ENCODE data around the gene LBP.

The LBP gene

DNA sequence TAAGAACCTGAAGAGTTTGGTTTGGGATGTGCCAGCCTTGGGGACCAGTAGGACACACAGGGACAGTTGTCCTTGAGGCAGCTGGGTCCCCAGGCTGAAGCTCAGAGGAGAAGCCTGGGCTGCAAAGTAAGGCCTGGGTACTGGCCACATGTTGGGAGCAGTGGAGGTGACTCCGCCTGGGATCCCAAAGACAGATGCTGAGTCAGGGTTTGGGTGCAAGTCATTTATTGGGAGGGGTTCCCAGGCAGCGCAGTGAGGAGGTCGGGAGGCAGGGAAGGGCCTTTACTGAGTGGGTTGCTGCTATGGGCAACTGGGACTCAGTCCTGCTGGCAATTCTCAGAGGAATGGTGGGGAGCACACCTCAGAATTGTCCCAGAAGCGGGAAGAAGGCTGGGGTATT is 29.9 kb upstream of the LBP start:
- Histone ChIP-seq H3K4me3 (ENCODE audit: low read depth, low read length) (no peak overlapping the region), H3K9me3 (ENCODE audit: control insufficient read depth, insufficient read depth, low read depth, low read length) (no peaks in the 10 kb centered on the region), H3K4me1 (ENCODE audit: control insufficient read depth, insufficient read depth, low read length) (no peaks in the 10 kb centered on the region), H3K36me3 (ENCODE audit: control insufficient read depth in 2 of 2, insufficient read depth in 1 of 2, low read length in 2 of 2) (no peaks in the 10 kb centered on the region), H3K27ac (ENCODE audit: extremely low read depth, low read depth, low read length) (no peak overlapping the region)
- CTCF ChIA-PET: interaction anchor here (1.3 kb wide), 1 partner anchor 95 kb away, joined by 3 read pairs; no protein-coding TSS in a partner anchor
- POLR2A ChIA-PET: no interaction called here
- no peak for TF ChIP-seq ZNF792 (tag by site-specific recombination; IDR thresholded peaks at IDR 0.05)
- no peak for TF ChIP-seq ZNF350 (tag by site-specific recombination; IDR thresholded peaks at IDR 0.05)
- no peak for TF ChIP-seq HOXA7 (CRISPR knock-in tag; IDR thresholded peaks at IDR 0.05; ENCODE audit: borderline replicate concordance)
- no peak for TF ChIP-seq SALL2 (tag by site-specific recombination; IDR thresholded peaks at IDR 0.05; ENCODE audit: borderline replicate concordance)
- TF ChIP-seq GLIS2 (tag by site-specific recombination; IDR thresholded peaks at IDR 0.05): no peak
- TF ChIP-seq ZNF202 (tag by site-specific recombination; IDR thresholded peaks at IDR 0.05; ENCODE audit: borderline replicate concordance): no peak
- TF ChIP-seq, protein P1, sequence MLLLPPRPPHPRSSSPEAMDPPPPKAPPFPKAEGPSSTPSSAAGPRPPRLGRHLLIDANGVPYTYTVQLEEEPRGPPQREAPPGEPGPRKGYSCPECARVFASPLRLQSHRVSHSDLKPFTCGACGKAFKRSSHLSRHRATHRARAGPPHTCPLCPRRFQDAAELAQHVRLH (tag by site-specific recombination; IDR thresholded peaks at IDR 0.05): no peak
- TF ChIP-seq ZNF23 (tag by site-specific recombination; IDR thresholded peaks at IDR 0.05; ENCODE audit: borderline replicate concordance): no peak
- TF ChIP-seq ZNF654 (tag by site-specific recombination; IDR thresholded peaks at IDR 0.05; ENCODE audit: low read depth): no peak
- no peak for TF ChIP-seq YY2 (tag by site-specific recombination; IDR thresholded peaks at IDR 0.05)
- TF ChIP-seq, protein P2, sequence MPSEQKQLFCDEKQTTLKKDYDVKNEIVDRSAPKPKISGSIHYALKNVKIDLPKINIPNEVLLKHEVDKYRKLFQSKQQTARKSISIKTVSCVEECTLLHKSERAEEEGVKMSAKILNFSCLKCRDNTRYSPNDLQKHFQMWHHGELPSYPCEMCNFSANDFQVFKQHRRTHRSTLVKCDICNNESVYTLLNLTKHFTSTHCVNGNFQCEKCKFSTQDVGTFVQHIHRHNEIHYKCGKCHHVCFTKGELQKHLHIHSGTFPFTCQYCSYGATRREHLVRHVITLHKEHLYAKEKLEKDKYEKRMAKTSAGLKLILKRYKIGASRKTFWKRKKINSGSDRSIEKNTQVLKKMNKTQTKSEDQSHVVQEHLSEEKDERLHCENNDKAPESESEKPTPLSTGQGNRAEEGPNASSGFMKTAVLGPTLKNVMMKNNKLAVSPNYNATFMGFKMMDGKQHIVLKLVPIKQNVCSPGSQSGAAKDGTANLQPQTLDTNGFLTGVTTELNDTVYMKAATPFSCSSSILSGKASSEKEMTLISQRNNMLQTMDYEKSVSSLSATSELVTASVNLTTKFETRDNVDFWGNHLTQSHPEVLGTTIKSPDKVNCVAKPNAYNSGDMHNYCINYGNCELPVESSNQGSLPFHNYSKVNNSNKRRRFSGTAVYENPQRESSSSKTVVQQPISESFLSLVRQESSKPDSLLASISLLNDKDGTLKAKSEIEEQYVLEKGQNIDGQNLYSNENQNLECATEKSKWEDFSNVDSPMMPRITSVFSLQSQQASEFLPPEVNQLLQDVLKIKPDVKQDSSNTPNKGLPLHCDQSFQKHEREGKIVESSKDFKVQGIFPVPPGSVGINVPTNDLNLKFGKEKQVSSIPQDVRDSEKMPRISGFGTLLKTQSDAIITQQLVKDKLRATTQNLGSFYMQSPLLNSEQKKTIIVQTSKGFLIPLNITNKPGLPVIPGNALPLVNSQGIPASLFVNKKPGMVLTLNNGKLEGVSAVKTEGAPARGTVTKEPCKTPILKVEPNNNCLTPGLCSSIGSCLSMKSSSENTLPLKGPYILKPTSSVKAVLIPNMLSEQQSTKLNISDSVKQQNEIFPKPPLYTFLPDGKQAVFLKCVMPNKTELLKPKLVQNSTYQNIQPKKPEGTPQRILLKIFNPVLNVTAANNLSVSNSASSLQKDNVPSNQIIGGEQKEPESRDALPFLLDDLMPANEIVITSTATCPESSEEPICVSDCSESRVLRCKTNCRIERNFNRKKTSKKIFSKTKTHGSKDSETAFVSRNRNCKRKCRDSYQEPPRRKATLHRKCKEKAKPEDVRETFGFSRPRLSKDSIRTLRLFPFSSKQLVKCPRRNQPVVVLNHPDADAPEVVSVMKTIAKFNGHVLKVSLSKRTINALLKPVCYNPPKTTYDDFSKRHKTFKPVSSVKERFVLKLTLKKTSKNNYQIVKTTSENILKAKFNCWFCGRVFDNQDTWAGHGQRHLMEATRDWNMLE (tag by site-specific recombination; conservative IDR thresholded peaks at IDR 0.05; ENCODE audit: low read depth): no peak
- no peak for TF ChIP-seq ZNF174 (tag by site-specific recombination; IDR thresholded peaks at IDR 0.05)

DNA sequence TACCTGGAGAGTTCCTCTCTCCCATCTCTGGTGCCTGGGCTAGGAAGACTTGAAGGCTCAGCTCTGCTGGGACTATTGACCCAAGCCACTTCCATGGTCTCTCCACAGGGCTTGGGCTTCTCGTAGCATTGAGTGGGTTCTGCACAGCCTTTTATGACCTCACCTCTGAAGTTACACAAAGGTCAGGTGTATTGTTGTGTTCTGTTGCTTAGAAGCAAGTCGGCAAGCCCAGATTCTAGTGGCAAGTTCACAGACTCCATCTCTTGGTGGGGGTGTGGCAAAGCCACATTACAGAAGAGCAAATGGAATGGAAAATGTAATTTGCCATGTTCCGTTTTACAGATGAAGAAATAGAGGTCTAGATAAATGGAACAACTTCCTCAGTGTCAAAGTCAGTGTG is 28.9 kb upstream of the LBP start:
- POLR2A ChIA-PET: interaction anchor here (0.6 kb wide), 1 partner anchor 100 kb away, joined by 4 read pairs; no protein-coding TSS in a partner anchor
- Histone ChIP-seq H3K9me3 (ENCODE audit: control insufficient read depth, insufficient read depth, low read depth, low read length) (no peaks in the 10 kb centered on the region), H3K27ac (ENCODE audit: extremely low read depth, low read depth, low read length) (no peak overlapping the region), H3K4me1 (ENCODE audit: control insufficient read depth, insufficient read depth, low read length) (no peaks in the 10 kb centered on the region), H3K36me3 (ENCODE audit: control insufficient read depth in 2 of 2, insufficient read depth in 1 of 2, low read length in 2 of 2) (no peaks in the 10 kb centered on the region), H3K4me3 (ENCODE audit: low read depth, low read length) (no peak overlapping the region)
- CTCF ChIA-PET: interaction anchor here (0.5 to 1.3 kb wide), 5 partner anchors 12 to 96 kb away, joined by 3 to 5 read pairs (median 4); no protein-coding TSS in a partner anchor
- TF ChIP-seq GLI2 (tag by site-specific recombination; IDR thresholded peaks at IDR 0.05; ENCODE audit: borderline replicate concordance, low read depth): no peak
- TF ChIP-seq ZNF423 (tag by site-specific recombination; IDR thresholded peaks at IDR 0.05): no peak
- TF ChIP-seq ZNF600 (tag by site-specific recombination; IDR thresholded peaks at IDR 0.05): no peak
- TF ChIP-seq, protein P3, sequence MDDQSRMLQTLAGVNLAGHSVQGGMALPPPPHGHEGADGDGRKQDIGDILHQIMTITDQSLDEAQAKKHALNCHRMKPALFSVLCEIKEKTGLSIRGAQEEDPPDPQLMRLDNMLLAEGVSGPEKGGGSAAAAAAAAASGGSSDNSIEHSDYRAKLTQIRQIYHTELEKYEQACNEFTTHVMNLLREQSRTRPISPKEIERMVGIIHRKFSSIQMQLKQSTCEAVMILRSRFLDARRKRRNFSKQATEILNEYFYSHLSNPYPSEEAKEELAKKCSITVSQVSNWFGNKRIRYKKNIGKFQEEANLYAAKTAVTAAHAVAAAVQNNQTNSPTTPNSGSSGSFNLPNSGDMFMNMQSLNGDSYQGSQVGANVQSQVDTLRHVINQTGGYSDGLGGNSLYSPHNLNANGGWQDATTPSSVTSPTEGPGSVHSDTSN (CRISPR knock-in tag; IDR thresholded peaks at IDR 0.05): no peak
- TF ChIP-seq ZNF239 (tag by site-specific recombination; IDR thresholded peaks at IDR 0.05): no peak
- TF ChIP-seq ZNF350 (tag by site-specific recombination; IDR thresholded peaks at IDR 0.05): no peak
- no peak for TF ChIP-seq ZNF571 (tag by site-specific recombination; IDR thresholded peaks at IDR 0.05)
- no peak for TF ChIP-seq GLI4 (tag by site-specific recombination; IDR thresholded peaks at IDR 0.05)
- TF ChIP-seq PRDM1 (tag by site-specific recombination; IDR thresholded peaks at IDR 0.05): no peak
- TF ChIP-seq ZNF530 (tag by site-specific recombination; IDR thresholded peaks at IDR 0.05; ENCODE audit: low read depth): no peak
- no peak for TF ChIP-seq KLF7 (tag by site-specific recombination; IDR thresholded peaks at IDR 0.05; ENCODE audit: borderline replicate concordance)
- no peak for TF ChIP-seq ZNF133 (tag by site-specific recombination; IDR thresholded peaks at IDR 0.05)
